Prostate gland (tissue), 2 donors: ENCODE results near the gene TAS2R46.

ENCODE experiments used
- CTCF ChIP-seq, 4 experiments: fragments of 200-600 bp in 2 of 4; fragments of 450-650 bp in 2 of 4; sonication (generic) in 2 of 4; IDR thresholded peaks; 1 replicate in 3 of 4; 2 replicates in 1 of 4; pipeline ENCODE4 v1.5.1; 2016 to 2019; ENCODE audit warnings: antibody characterized with exemption in 4 of 4, mild to moderate bottlenecking in 2 of 4, moderate library complexity in 2 of 4
- POLR2A ChIP-seq: fragments of 450-650 bp; IDR thresholded peaks from one replicate; pipeline ENCODE4 v1.6.1; 2016; ENCODE audit warnings: antibody characterized with exemption, mild to moderate bottlenecking
- POLR2AphosphoS5 ChIP-seq: sonication (generic); formaldehyde crosslinking; IDR thresholded peaks from one replicate; pipeline ENCODE4 v1.6.1; 2017; ENCODE audit warnings: antibody characterized with exemption

DNA sequence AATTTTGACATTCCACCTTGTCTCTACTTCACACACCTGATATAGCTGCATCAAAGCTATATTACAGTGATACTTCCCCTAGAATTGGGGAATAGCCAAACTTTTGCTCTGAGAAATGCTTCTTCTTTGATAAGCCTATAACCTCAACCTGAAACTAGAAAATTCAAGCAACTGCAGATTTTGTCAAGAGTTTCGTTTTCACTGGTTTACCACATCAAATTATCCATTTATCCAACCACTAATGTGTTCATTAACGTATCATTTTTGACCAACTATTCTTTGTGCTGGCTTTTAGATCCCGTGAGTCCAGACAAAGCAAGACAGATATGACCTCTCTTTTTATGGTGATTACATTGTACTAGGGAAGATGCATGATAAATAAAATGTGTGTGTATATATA is 13.5 kb upstream of the TAS2R46 start:
- TF ChIP-seq POLR2A (no peak), CTCF (IDR thresholded peaks at IDR 0.05) (no peak), POLR2AphosphoS5 (no peak)
